Upper lobe of right lung (tissue), 1 donor: ENCODE data around the gene RFC2. TPM values are rescaled to one million over a fixed set of nuclear protein-coding genes. Genes with fewer than 3 reads are reported as not detected.

Experiments
- ATAC-seq: fragments of 200-7000 bp; cut with Tn5 transposase; one replicate; pipeline ENCODE4 v1.9.1; 2020; ENCODE audit warnings: mild to moderate bottlenecking, moderate library complexity
- DNase-seq: peaks from one replicate; pipeline ENCODE4 v3.0.0-alpha.2; 2020
- H3K27ac ChIP-seq: fragments of 200-600 bp; one replicate; pipeline ENCODE4 v1.8.0; 2022
- H3K27me3 ChIP-seq: fragments of 200-600 bp; one replicate; pipeline ENCODE4 v1.8.0; 2022; ENCODE audit warnings: mild to moderate bottlenecking
- H3K36me3 ChIP-seq: fragments of 200-600 bp; one replicate; pipeline ENCODE4 v1.8.0; 2022
- H3K4me1 ChIP-seq: fragments of 200-600 bp; one replicate; pipeline ENCODE4 v1.8.0; 2022
- H3K4me3 ChIP-seq: fragments of 200-600 bp; one replicate; pipeline ENCODE4 v1.8.0; 2022; ENCODE audit warnings: mild to moderate bottlenecking
- H3K9me3 ChIP-seq: fragments of 200-600 bp; one replicate; pipeline ENCODE4 v1.8.0; 2022
- intact Hi-C: fragments of 100-400 bp; cut with DNase I; formaldehyde crosslinking; loops from one replicate; pipeline ENCODE4 v1.11.0; 2022
- total RNA-seq: library from RNA; stranded (reverse); fragmentation: NEBNext Ultra II Directional; extraction: Animal tissue kit (Norgen Biotek cat#: 25700); gene quantifications from one replicate; pipeline ENCODE4 v1.2.1, GENCODE V29; 2021
- TF ChIP-seq, protein P1 (sequence below): fragments of 200-600 bp; IDR thresholded peaks from one replicate; pipeline ENCODE4 v1.8.0; 2022; ENCODE audit warnings: antibody characterized with exemption
- donor health status: DM: no; HTN: yes; CAD: no; lungs with severe emphysema.

RFC2 gene
- total RNA-seq, 1 donor from 2014 or later, result 16.3 TPM

DNA sequence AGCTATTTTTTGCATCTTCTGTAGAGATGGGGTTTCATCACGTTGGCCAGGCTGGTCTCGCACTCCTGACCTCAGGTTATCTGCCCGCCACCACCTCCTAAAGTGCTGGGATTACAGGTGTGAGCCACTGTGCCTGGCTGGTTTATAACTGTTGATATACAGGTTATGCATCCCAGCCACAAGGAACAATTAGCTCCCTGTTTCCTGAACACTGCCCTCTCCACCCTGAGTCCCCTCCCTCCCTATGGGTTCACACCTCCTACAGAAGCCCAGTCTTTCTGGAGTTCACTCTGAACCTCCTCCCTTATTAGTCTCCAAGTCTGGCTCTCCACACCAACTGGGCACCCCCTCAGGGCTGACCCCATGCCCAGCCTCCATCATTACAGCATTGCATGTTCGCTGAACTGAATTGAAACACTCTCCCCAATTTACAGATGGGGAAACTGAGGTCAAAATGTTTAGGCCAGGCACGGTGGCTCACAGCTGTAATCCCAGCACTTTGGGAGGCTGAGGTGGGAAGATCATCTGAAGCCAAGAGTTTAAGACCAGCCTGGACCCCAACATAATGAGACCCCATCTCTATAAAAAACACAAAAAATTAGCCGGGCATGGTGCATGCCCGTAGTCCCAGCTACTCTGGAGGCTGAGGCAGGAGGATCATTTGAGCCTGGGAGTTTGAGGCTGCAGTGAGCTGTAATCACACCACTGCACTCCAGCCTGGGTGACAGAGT lies 33.3 kb upstream of the RFC2 start:
- Histone ChIP-seq H3K4me3 (no peak overlapping the region), H3K9me3 (no peaks in the 10 kb centered on the region), H3K36me3 (no peaks in the 10 kb centered on the region), H3K27ac (no peak overlapping the region), H3K27me3 (no peaks in the 10 kb centered on the region), H3K4me1 (peaks cover 17% of the 10 kb centered on the region)
- DNase-seq, result no peak
- ATAC-seq, result no peak
- intact Hi-C loops, result no loop called here
- TF ChIP-seq, protein P1, sequence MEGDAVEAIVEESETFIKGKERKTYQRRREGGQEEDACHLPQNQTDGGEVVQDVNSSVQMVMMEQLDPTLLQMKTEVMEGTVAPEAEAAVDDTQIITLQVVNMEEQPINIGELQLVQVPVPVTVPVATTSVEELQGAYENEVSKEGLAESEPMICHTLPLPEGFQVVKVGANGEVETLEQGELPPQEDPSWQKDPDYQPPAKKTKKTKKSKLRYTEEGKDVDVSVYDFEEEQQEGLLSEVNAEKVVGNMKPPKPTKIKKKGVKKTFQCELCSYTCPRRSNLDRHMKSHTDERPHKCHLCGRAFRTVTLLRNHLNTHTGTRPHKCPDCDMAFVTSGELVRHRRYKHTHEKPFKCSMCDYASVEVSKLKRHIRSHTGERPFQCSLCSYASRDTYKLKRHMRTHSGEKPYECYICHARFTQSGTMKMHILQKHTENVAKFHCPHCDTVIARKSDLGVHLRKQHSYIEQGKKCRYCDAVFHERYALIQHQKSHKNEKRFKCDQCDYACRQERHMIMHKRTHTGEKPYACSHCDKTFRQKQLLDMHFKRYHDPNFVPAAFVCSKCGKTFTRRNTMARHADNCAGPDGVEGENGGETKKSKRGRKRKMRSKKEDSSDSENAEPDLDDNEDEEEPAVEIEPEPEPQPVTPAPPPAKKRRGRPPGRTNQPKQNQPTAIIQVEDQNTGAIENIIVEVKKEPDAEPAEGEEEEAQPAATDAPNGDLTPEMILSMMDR, result no peak

DNA sequence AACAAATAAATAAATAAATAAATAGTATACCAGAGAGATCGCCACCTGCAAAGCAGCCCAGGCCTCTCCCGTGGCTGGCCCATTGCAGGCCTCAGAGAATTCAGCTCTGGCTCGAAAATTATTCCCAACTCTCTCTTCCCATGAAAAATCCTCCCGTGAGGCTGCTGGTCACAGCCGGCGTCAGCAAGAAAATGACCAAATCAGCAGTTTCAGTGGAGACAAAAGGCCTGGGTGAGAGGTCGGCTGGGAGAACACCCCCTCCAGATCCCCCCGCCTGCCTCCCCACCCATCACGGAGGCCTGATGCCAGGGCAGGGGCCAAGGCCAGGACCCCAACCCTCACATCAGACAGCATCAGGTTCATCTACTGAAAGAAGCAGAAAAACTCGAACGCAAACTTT lies 31.9 kb upstream of the RFC2 start:
- no peak overlapping the region for H3K27ac ChIP-seq
- intact Hi-C loops, result no loop called here
- H3K36me3 ChIP-seq, result no peaks in the 10 kb centered on the region
- ATAC-seq (no peak), DNase-seq (no peak)
- H3K9me3 ChIP-seq, result no peaks in the 10 kb centered on the region
- TF ChIP-seq, protein P1, result no peak
- H3K27me3 ChIP-seq, result no peaks in the 10 kb centered on the region
- no peak overlapping the region for H3K4me3 ChIP-seq
- peaks cover 17% of the 10 kb centered on the region for H3K4me1 ChIP-seq

DNA sequence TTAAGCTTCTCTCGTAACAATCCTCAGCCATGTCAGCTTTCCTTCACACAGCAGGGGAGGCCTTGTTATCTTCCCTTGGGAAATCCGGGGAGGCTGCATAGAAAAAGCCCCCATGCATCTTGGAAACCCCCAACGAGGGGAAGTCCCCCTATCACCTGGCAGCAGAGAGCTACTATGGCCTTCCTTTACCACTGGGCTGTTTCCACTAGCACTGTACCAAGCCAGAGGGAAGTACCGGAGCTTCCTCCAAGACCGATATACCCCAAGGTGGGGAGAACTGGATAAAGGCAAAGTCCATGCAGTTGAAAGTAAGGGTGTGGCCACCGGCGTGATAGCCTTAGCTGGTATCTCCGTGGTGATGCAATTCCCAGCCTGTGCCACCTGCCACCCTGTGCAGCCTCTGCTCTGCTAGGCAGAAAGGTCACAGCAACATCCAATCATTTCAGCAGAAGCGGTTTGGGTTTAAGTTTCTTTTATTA lies 30.6 kb upstream of the RFC2 start:
- no peaks in the 10 kb centered on the region for H3K9me3 ChIP-seq
- peaks cover 16% of the 10 kb centered on the region for H3K4me1 ChIP-seq
- intact Hi-C loops, result no loop called here
- no peaks in the 10 kb centered on the region for H3K27me3 ChIP-seq
- no peaks in the 10 kb centered on the region for H3K36me3 ChIP-seq
- no peak for ATAC-seq
- H3K27ac ChIP-seq, result no peak overlapping the region
- DNase-seq, result no peak
- TF ChIP-seq, protein P1, result no peak
- no peak overlapping the region for H3K4me3 ChIP-seq

DNA sequence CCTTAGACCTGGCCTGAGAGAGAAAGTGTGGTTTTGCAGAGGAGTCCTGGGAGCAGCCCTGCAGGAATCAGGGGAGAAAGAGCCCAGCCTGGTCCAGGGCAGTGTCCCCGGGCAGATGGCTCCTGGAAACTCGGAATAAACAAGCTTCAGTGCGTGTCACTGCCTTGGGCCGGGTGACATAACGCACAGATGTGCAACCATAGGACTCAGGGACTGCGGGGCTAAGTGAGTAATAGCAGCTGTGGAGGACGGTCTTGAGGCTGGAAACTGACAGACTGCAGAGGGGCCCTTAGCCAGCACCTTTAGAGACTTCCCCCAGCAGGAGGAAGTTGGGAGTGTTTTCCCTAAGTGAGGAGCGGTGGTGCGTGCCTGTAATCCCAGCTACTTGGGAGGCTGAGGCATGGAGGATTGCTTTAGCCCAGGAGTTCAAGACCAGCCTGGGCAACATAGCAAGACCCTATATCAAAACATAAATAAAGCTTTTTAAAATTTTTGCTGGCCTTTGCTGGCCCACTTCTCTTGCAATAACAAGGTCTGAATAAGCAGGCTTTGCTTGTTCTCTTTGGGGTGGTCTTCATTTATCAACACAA lies 29.8 kb upstream of the RFC2 start:
- no peaks in the 10 kb centered on the region for H3K36me3 ChIP-seq
- TF ChIP-seq, protein P1, result no peak
- no peak overlapping the region for H3K4me3 ChIP-seq
- no peak for ATAC-seq
- no peaks in the 10 kb centered on the region for H3K9me3 ChIP-seq
- no peak for DNase-seq
- H3K27ac ChIP-seq, result no peak overlapping the region
- intact Hi-C loops, result no loop called here
- no peaks in the 10 kb centered on the region for H3K27me3 ChIP-seq
- H3K4me1 ChIP-seq, result peaks cover 19% of the 10 kb centered on the region

DNA sequence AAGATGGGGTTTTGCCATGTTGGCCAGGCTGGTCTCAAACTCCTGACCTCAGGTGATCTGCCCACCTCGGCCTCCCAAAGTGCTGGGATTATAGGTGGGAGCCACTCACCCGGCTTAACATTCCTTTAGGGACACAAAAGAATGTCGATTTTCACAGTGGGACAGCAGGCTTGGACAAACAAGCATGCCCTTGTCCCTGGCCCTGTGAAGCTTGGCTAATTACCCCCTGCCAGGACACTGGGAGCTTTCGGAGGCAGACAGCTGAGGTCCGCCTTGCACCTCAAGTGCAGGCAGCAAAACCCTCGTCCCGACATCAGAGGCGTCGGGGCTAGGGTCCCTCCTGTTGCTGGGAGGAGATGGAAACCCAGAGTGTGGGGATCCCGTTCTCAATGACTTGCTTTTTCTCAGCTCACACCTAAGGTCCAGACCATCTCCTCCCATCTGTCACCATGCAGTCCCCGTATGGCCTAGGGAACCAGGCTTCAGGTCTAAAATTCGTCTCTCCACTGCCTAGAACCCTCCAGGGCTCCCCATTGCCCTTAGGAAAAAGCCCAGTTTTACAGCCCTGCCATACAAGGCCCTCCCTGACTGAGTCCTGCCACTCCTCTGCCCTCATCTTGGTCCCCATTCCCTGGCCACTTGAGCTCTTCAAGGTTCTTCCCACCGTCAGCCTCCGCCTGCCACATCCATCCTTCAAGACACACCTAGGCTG lies 28.7 kb upstream of the RFC2 start:
- Histone ChIP-seq H3K4me3 (no peak overlapping the region), H3K4me1 (peaks cover 9% of the 10 kb centered on the region), H3K27me3 (no peaks in the 10 kb centered on the region), H3K9me3 (no peaks in the 10 kb centered on the region), H3K36me3 (no peaks in the 10 kb centered on the region), H3K27ac (no peak overlapping the region)
- intact Hi-C loops, result no loop called here
- DNase-seq, result no peak
- no peak for ATAC-seq
- TF ChIP-seq, protein P1, result no peak
